Amygdala (tissue), 56 donors: ENCODE data around the gene RNF225.
A peak's percentile ranks its signal among the peaks of the same experiment; 100 is the strongest.
"Not testable (repeated sequence)": the region's sequence is repeated elsewhere in the genome, so short reads cannot be mapped to it uniquely, and the experiment has no call there.

Experiments used
- DNase-seq, 56 donors: peaks; one replicate each; lab custom pipeline; 2025; lab: John Stamatoyannopoulos, UW

RNF225 gene

DNA sequence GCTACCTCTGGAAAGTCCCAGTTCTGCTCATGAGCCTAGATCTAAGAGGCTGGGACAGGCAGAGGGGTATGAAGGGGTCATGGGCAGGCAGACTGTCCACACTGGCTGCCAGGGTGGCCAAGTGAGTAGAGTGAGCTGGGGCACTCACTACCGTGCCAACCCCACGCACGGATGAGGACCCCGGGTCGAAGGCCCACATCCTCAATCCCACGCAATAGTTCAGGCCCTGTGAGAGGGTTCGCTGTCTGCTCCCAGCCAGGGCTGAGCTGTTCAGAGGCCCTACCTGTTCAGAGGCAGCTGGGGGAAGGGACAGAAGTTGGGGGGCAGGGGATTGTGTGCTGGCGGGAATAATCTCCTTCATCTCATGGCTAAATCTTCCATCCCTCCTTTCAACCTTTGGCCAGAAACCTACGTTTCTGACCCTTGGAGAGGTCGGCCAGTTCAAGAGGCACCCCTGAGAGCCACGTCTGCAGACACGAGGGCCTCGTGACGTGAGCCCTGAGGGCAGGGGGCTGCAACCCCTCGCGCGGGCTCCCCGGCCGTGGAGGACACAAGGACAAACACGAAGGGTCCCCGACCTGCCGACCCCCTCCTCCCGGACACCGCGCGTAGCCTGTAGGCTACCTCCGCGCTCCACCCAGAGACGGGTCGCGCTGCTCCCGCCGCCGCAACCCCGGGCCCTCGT is 9.4 kb upstream of the RNF225 start:
- DNase-seq, result no peak

DNA sequence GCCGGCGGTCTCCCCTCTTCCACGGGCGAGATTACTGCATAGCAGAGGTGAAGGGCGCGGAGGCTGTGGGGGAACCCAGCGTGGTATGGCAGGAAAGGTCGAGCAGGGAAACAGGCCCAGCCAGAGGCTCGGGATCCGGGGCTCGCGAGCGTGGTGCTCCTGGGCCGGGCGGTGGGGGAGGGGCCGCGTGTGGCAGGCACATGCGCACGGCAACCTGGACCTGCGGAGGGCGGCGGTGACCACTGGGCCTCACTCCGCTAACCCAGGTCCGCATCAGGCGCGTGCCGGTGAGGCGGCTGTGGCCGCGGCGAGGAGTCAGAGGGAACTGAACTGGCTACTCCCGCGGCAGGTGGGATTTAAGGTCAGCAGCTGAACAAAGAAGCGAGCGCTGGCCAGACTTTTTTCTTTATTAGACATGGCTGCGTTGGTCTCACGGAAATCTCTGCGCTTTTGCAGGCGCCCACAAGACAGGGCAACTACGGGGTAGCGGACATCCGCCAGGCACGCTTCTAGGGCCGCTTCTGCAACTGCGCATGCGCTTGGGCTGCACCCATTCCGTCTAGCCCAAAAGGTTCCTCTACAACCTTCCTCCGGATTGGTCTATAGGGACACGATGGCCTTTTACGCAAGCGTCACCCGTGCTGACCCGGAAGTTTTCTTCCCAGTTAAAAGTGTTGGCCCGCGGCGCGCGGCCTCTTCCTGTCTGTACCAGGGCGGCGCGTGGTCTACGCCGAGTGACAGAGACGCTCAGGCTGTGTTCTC is 8.7 kb upstream of the RNF225 start, which contains the start of gene RPS5:
Gene RPS5, plus strand, starts transcription at position 694 of the 762 bp plus-strand sequence. CDS start 869 bp downstream, outside the sequence.
- DNase-seq, result peak; percentile 68 to 98 (median 94)

DNA sequence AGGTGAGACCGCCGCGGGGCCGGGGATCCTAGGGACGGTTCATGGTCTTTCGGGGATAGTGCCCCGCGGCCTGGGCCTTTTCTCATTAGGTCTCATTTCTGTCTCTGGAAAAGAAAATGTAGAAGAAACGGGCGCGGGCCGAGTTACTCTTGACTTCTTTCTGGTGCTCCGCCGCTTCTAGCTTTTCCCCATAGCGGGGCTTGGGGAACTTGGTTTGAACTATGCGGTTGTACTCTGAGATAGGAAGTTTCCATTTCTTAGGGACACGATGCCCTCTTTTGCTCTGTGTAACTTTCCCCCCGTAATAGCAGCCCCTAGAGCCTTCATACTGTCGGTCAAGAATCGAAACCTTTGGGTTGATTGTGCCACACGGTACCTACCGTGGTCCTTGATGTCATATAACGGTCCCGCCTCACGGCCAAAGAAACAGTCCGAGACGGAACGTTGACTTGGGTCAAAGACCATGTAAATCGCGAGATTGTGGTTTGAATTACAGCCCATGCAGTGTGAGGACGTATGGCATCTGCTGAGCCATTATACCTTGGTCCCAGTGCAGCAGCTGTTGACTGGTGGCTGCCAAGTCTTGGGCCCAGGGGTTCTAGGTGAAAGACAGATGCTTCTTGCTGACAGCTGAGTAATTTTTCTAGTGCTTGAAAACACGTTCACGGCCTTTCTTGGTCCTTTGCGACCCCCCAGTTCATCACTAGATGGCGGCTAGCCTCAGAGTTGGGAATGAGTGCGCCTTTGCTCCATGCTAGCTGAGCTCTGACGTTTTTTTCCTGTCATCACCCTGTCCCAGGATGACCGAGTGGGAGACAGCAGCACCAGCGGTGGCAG is 7.9 kb upstream of the RNF225 start:
- DNase-seq, result no peak

DNA sequence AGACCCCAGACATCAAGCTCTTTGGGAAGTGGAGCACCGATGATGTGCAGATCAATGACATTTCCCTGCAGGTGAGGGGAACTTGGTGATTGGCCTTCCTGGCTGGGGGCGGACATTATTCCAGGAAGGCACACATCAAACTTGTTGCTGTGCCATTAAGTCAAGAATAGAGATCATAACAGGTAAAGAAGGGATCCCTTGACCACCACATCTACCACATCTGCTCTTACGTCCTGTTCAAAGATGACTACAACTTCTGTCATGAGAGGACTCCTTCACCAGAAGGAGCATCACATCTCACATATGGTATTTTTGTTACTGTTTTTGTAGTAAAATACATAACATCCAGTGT is 7.3 kb upstream of the RNF225 start:
- no peak for DNase-seq

DNA sequence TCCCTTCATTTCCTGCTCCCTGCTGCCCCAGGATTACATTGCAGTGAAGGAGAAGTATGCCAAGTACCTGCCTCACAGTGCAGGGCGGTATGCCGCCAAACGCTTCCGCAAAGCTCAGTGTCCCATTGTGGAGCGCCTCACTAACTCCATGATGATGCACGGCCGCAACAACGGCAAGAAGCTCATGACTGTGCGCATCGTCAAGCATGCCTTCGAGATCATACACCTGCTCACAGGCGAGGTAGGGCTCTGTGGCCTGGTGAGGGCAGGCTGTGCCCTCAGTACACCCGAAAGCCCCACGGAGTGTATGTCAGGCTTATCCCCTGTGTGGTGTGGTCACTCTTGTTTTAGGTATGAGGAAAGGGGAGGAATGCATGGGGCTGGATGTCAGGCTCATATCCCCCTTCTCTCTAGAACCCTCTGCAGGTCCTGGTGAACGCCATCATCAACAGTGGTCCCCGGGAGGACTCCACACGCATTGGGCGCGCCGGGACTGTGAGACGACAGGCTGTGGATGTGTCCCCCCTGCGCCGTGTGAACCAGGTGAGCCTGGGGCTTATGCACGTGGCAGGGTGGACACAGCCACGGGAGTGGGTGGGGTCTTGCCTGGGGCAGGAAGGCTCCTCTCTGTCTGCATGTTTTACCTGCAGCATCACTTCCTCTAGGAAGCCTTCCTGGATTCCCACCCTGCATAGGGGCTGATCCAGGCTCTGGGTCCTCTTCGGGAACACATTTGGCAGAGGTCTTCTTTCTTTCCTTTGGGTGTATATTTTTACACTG is 2.3 kb upstream of the RNF225 start:
- DNase-seq, result no peak

DNA sequence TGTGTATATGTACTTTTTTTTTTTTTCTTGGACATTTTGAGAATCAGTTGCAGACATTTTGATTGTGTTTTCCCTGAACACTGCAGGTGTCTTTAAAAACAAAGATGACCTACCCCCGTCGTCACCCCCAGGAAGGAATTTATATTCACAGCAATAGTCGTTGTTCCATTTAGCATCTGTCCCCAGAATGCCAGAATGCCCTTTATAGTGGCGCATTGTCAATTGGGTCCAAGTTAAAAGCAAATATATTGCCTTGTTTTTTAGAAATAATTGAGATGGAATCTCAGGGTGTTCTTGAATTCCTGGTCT is 1.8 kb upstream of the RNF225 start:
- no peak for DNase-seq

DNA sequence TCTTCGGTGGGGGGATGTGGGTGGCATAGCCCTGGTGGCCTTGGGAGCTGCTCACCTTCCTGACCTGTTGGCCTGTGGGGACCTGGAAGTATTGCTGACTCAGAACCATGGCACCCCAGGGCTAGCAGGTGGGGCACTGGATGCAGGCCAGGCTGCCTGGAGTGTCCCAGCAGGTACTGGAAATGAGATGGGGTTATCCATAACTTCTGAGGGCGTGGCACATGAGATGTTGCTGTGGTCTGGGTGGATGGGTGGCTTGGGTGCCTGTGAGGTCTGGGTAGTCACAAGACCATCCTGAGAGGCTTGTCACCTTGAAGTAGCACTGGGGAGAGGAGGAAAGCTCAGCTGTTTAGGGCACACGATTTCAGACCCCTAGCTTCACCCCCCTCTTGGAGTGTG is 636 bp upstream of the RNF225 start:
- DNase-seq, result no peak

DNA sequence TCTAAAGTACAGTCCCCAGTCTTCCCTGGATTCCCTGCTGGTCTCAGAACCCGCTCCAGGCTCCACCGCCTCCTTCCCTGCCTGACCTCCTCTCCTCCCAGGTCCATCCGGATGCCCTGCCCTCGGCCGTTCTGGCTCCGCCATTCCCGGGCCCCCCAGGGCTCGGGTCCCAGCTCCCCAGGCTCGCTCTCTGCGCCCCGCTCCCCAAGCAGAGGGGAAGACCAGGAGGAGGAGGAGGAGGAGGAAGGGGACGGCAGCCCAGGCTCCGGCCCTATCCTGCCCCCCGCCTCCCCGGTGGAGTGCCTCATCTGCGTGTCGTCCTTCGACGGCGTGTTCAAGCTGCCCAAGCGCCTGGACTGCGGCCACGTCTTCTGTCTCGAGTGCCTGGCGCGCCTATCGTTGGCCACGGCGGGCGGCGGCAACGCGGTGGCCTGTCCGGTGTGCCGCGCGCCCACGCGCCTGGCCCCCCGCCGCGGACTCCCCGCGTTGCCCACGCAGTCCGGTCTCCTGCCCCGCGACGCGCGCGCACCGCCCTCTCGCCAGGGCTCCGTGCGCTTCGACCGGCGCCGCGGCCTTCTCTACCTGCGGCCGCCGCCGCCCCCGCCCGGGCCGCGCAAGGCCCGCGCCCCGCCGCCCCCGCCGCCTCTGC is 647 bp downstream of the RNF225 start:
- no peak for DNase-seq

DNA sequence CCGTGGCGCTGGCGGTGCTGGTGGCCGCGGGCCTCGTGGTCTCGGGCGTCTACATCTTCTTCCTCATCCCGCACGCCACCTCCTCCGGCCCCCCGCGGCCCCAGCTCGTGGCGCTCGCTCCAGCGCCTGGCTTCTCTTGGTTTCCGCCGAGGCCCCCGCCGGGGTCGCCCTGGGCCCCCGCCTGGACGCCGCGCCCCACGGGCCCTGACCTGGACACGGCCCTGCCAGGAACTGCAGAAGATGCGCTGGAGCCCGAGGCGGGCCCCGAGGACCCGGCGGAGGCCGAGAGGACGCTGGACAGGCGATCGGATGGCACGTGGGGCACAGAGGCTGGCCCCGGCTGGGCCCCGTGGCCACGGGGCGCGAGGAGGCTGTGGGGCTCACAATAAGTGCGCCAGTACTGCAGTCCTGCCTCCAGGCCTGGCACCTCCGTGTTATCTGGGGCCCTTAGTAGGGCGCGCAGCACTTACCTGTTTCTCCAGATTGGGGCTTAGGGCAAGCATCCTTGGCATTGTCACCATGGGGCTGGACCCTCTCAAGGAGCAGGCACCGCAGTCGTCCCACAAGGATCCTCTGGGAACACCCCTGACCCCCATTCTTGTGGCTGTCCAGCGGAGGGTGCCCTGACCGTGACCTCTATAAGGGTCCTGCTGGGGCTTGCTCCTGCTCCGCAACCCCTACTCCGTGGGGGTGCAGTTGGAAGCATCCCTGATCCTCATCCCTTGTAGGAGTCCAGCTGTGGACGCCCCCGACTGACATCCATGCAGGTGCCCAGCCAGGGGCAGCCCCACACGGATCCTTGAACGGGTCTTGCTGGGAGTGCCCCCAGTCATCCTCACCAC is 1.5 kb downstream of the RNF225 start:
- DNase-seq, result no peak

DNA sequence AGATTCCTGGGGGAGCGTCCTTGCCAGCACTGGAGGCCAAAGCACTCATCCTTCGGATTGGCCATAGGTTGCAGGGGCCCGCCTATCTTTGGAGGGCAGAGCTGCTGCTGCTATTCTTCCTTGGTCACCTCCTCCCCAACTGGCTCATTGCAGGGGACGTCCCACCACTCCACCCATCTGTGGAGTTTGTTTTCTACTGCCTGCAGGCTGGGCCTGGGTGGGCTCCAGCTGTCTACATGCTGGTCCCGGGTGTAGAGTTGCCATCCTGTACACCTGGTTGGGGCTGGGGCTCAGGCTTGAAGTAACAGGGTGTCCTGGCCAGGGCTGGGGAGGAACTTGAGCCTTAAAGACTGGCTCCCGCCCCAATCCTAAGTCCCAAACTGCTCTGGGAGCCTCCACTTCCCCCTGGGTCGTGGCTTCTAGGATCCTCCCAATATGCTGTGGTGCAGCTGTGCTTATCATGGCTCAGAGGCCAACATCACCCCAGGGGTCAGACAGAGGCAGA is 2.1 kb downstream of the RNF225 start:
- DNase-seq, result no peak

DNA sequence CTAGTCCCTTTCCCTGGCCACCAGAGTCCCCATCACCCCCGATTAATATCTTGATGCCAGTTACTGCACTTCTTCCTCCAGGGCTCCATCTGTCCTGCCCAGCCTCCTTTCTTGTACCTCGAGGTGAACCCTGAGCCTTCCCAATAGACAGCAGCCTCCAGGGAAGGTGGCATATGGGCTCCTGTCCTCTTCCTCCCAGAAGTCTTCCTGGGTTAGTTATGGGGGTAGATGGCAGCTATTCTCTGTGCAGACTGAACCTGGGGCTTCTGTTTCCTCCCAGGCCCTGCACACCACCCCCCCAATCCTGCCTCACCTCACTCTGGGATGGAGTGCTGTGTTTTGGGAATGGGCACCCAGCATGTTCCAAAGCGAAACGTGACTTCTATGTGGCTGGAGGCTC is 2.6 kb downstream of the RNF225 start:
- DNase-seq, result no peak

DNA sequence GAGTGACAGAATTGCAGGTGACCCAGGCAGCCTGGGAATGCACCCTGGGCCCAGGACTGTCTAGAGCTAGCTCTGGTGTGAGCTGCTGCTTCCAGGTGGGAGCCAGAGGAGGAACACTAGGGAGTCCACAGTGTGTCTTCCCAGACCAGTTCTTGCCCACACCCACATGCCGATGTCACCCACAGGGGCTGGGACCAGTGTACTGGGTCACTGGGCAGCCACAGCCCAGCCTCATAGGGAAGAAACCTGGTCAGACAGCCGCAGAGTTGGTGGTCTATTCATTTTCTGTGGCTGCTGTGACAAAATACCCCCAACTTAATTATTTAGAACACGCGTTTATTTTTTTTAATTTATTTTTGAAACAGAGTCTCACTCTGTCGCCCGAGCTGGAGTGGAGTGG is 3.1 kb downstream of the RNF225 start:
- DNase-seq, result no peak

DNA sequence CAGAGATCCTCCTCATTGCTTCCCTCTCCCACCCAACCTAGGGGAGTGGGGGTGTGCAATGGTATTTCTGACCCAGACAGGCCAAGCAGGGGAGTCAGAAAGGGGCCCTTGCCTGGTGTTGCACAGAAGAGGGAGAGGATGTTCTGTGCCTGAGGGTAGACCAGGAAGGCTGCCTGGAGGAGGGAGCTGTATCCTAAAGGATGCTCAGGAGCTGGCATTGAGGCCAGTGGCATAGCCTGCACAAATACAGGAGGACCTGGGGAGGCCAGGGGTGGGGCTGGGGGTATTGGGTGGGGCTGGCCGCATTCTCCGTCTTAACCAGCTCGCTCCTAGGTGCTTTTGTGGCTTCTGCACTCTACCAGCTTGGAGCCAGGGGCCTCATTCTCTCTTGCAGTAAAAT is 4.4 kb downstream of the RNF225 start:
- DNase-seq, result no peak

DNA sequence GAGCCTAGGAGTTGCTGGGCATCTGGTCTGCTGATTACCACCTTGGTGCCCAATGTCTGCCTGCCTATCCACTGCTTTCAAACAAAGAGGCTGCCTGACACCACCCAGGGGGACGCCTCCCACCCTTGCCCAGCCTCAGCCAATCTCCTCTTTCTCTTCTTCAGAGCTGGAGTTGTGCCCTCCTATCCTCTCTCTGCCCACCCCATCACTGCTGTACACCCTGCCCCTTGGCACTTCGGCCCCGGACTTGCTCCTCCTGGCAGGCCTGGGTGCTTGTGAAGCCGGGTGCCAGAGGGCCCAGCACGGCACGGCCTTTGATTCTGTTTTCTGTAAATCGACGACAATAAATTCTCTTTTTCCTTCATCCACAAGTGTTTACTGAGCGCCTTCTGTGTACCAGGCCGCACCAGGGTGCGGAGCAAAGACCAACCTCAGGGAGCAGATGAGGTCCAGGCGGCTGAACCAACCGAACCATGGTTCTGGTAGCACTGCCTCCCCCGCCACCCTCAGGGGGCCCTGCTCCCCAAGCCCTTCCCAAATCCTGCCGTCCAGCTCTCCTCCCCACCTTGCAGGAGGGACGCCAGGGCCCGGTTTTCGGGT is 5.0 kb downstream of the RNF225 start:
- peak in 30 of 56 donors; percentile 3 to 53 (median 27) for DNase-seq

DNA sequence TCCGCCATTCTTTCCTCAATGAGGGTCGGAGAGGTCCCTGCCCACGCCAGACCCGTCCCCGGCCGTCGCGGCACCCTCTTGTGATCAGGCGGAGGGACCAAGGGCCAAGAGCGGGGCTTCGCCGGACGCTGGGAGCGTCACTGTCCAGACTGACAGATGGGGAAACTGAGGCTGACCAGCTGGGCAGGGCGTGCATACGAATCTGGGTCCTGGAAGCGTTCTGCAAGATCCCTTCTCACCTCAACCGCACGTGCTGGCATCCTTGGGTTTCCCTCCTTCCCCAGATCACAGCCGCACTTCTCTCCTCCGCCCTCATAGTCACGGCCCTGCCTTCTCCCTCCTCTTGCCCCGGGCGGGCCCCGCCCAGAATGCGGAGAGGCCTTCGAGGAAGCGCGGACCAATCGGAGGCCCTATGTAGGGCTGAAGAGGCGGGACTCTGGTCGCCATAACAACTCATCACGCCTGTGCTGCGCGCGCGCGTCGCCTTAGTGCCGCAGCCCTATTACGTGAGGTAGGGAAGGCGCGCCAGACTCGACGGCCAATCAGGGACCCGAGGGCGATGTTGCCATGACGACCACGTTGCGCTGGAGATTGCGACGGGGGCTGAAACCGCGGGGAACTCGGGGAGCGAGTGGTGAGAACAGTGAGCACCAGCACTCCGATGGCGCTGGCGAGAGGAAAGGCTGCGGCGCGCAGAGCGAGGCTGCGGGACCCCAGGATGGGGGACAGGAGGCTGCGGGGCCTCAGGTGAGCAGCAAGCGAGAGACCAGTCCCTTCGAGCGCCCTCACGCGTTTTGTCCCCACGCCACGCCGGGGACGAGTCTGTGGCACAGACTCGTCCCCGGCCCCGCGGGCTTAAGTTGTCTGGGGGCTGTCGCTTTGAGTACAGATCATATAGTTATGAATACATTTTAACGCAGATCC is 5.7 kb downstream of the RNF225 start:
- DNase-seq, result peak; percentile 73 to 100 (median 98)

DNA sequence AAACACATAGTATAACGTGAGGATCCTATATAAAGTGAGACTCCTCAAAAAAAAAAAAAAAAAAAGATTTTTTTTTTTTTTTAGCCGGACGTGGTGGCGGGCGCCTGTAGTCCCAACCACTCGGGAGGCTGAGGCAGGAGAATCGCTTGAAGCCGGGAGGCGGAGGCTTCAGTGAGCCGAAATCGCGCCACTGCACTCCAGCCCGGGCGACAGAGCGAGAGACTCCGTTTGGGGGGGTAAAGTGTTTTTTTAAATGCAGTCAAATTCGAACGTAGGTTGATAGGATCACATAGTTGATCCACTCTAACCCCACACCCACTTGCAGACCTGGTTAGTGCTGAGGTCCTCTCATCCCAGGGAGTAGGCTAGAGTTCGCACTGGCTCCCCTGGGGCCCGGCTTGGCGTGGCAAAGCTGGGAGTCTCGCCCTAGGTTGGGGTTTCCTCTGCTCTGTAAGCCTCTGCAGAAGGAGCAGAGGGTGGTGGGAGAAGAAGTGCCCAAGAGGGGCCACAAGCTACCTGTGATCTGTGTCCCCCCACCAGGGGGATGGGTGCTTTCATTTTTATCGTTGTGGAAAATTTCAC is 6.5 kb downstream of the RNF225 start:
- no peak for DNase-seq

DNA sequence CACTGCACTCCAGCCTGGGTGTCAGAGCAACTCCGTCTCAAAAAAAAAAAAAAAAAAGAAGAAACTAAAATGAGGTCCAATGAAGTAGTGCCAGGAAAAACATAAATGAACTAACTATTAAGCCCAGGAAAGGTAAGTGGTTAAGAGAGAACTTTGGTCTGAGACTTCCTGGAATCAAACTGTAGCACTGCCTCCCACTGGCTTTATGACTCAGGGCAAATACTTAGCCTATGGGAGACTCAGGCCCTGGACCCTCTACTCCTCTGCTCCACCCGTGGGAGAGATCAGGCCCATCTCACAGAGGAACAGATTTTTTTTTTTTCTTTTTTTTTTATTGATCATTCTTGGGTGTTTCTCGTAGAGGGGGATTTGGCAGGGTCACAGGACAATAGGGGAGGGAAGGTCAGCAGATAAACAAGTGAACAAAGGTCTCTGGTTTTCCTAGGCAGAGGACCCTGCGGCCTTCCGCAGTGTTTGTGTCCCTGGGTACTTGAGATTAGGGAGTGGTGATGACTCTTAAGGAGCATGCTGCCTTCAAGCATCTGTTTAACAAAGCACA is 8.5 kb downstream of the RNF225 start:
- not testable (repeated sequence) for DNase-seq
